ENCODE data around the gene KIAA1671. TPM values are rescaled to one million over a fixed set of nuclear protein-coding genes. Genes with fewer than 3 reads are reported as not detected.

KIAA1671 gene
- total and polyA plus RNA-seq, 2 of the 13 experiments (the other 11 are each of a cell fraction or from before 2014, with no cell fraction given): 13.5 to 13.6 TPM

- TF ChIP-seq U2AF1 (optimal IDR thresholded peaks at IDR 0.05; ENCODE audit: low read depth, low read length) (peak; percentile 61), ZBTB40 (IDR thresholded peaks at IDR 0.05) (no peak), ZBTB40 (CRISPR knock-in tag; IDR thresholded peaks at IDR 0.05) (peak; percentile 34; the same call in 1 of the 2 replicates), ZNF878 (CRISPR knock-in tag; IDR thresholded peaks at IDR 0.05) (no peak), ZBTB25 (CRISPR knock-in tag; IDR thresholded peaks at IDR 0.05) (no peak), ZNF230 (CRISPR knock-in tag; IDR thresholded peaks at IDR 0.05) (no peak), CENPBD1 (CRISPR knock-in tag; IDR thresholded peaks at IDR 0.05; ENCODE audit: borderline replicate concordance, low read depth) (no peak), ZSCAN31 (CRISPR knock-in tag; IDR thresholded peaks at IDR 0.05; ENCODE audit: low read depth) (0 out of 2 replicates have a peak, but pooled peaks have one; percentile 10), NR3C1 (CRISPR knock-in tag; IDR thresholded peaks at IDR 0.05) (no peak), FOXO1 (CRISPR knock-in tag; IDR thresholded peaks at IDR 0.05) (0 out of 2 replicates have a peak, but pooled peaks have one; percentile 15), PAXIP1 (CRISPR knock-in tag; conservative IDR thresholded peaks at IDR 0.05) (no peak)
These were observed 158.5 kb downstream of the KIAA1671 start (continued) for GRCh38 chr22:25110846-25111578.
